ENCODE results near the gene PDC.
"Not testable (repeated sequence)": the region's sequence is repeated elsewhere in the genome, so short reads cannot be mapped to it uniquely, and the experiment has no call there.

The PDC gene

GRCh38 chr1:186465491-186465890 is 4.6 kb upstream of the PDC start:
- DNase-seq = not testable (repeated sequence)

DNA sequence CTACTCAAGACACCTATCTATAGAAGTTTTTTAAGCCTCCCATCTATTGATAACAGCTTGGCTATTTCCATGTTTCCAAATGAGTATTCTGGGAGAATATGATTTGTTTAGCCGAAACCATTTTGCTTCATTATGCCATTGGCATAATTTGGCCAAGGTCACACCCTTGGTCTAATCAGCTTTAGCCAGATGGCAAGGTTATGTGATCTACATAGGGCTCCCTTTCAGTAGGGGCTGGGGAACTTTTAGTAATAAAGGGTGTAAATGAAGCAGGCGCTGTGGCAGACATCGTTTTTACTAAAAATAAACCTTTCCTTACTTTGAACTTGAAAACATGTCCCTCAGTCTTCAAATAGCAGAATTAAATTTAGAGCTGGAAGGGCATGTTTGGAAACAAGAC is 3.0 kb upstream of the PDC start:
- no peak for DNase-seq

DNA sequence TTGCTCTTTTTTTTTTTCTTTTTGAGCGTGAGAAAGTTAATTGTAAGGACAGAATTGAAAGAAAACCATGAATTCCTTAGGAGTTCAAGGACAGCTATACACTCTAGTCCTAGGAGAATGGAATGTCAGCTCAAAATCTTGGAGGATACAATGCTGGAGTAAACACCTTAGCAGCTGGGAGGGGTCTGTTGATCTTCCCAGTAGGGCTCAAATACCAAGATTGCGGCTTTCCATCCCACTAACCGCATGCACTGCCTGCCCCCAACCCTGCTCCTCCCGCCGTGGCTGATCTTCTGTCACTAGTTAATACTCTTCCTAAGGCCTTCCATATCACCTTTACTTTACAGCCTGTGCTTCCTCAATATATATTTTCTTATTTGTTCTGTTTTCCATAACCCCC is 2.6 kb upstream of the PDC start:
- DNase-seq = no peak

GRCh38 chr1:186459161-186459560 is 1.8 kb downstream of the PDC start:
- DNase-seq = not testable (repeated sequence)

- no peak for DNase-seq
Measured at GRCh38 chr1:186456729-186457255, 4.1 kb downstream of the PDC start.

DNA sequence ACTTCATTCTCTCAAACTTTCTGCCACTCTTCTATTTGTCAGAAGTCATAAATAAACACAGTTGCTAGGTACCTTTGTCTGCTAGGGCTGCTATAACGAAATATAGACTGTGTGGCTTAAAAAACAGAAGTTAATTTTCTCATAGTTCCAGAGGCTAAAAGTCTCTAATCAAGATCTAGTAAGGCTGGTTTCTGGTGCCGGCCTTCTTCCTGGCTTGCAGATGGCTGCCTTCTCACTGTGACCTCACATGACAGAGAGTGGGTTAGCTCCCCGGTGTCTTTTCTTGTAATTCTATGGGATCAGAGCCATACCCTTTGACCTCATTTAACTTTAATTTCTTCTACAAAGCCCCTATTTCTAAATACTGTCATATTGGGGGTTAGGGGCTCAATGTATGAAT is 5.9 kb downstream of the PDC start:
- no peak for DNase-seq

- DNase-seq = no peak
Measured at GRCh38 chr1:186446152-186446551, 14.8 kb downstream of the PDC start.

GRCh38 chr1:186443638-186444037 is 17.3 kb downstream of the PDC start:
- DNase-seq = no peak

DNA sequence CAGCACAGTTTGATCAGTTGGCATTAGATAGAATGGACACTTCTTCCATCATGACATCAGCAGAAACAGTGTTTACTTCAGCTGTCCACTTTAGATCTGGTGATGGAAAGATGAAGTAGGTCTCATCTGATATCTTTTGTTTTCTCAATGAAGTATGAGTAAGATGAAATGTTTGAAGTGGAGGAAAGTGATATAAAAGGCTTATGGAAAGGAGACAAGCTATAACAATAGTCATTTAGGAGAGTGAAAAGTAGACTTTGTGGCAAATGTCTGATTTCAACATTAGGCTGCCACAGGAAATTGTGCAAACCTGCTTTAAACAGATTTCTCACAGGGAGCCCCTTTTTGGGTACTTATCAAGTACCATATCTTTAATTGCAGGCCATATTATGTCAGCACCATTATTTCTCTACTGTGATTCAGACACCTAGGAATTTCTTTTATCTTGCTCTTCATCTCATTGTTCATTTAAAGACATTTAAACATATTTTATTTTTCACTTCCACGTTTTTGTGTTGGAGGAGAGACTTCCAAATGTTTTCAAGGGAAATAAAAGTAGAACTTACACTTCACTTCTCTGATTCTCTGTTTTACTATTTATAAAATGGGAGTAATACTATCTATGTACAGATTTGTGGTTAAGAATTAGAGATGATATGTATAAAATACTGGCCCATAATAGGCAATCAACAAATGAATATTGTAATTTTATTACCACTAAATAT is 18.1 kb downstream of the PDC start:
- no peak for DNase-seq

DNA sequence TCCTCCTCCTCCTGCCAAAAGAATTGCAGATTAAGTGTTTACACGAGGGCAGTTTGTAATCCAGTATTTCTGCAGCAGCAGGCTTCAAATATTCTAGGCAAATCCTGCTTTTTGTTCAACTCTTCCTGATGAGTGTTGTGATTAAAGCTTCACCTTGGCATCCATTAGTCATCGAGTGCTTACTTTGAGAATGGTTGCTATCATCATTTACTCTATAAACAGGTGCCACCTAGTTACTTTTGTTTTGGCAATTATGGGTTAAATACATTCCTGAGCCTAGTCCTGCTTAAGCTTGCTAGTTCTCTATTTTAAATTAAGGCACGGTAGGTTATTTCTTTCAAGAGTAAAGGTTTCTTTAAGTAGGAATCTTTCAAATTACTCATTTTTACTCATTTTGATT is 20.3 kb downstream of the PDC start:
- no peak for DNase-seq

DNA sequence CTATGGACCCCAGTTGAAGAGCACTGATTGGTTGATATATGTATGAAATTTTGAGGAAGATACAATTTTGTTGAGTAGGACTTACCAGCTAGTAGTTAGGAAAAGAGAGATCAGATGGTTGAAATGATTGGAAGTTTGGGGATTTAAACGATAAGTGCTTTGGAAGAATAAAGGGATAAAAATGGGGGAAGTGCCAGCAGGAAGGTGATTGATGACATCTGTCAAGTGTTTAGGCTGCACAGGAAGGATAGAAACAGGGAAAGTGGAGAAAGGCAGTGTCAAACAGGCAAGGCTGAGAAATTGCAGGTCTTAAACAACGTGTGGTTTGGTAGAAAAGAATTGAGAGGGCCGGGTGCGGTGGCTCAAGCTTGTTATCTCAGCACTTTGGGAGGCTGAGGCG is 22.3 kb downstream of the PDC start:
- no peak for DNase-seq

- DNase-seq = no peak
Measured at GRCh38 chr1:186435336-186435735, 25.6 kb downstream of the PDC start.

GRCh38 chr1:186429017-186429416 is 31.9 kb downstream of the PDC start:
- DNase-seq = no peak

DNA sequence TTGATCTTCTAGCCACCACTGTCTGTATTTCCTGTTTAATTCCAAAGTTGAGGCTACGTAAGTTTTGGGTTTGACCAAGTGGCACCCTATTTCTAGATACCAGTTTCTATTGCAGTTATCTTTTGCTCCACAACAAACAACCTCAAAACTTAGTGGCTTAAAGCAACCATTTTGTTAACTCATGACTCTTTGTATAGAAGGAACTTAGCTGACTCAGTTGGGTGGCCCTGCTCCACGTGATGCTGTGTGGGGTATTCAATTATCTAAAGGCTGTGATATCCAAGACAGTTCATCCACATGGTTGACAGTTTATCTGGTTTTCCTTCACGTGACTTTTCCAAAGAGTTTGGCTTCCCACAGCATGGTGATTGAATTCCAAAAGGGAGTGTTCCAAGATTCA is 34.8 kb downstream of the PDC start:
- DNase-seq = no peak

DNA sequence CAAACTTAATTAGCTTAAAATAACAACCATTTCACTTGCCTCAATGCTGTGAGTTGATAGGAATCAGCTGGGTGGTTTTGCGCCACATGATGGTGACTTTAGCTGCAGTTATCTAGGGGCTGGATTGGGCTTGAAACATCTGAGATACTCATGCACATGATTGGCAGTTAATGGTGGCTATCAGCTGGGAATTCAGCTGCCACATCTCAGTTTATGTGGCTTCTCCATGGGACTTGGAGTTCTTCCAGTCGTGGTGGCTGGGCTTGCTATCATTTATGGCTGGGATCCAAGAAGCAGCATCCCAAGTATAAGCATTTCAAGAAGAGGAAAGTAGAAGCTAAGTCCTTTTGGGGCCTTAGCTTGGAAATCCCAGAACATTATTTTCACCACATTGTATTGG is 36.4 kb downstream of the PDC start:
- DNase-seq = no peak

DNA sequence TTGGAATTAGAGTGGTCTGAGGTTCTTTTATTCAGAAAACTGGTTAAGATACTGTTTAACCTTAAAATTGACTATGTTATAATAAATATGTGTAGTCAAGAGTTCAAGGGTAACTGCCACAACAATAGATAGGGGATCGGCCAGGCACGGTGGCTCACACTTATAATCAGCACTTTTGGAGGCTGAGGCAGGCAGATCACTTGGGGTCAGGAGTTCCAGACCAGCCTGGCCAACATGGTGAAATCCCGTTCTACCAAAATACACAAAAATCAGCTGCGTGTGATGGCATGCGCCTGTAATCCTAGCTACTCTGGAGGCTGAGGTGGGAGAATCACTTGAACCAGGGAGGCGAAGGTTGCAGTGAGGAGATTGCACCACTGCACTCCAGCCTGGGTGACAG is 39.5 kb downstream of the PDC start:
- DNase-seq = no peak

DNA sequence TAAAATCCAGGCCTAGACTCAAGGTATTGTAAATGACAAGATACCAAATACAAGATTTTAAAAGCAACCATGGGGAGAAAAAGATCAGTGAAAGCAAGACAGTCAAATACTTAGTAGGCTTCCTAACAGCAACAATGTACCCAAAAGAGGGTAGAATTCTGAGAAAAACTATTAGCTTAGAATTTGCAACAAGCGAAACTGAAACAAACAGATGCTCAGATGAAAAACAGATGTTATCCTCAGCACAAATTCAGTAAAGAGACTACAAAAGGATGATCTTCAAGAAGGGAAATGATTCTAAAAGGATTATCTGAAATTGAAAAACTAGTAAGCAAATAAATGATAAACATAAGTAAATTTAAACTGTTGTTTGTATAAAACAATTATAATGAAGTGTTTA is 40.0 kb downstream of the PDC start:
- DNase-seq = no peak

DNA sequence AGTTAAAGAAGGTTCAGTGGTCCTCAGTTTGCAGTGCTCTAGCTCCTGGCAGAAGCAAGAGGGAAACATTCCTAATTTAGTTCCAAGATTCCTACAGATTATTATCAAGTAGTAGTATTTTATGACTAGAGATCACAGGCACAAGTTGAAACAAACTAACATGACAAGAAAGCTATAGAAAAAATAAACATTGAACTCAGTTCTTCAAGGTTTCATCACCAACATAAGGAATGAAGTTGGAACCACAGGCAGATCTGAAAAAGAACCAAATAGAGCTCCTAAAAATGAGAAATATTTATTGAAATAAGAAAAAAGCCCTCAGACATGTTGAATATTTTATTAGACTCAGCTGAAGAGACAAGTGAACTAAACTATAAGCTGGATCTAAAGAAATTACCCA is 40.6 kb downstream of the PDC start:
- DNase-seq = no peak

DNA sequence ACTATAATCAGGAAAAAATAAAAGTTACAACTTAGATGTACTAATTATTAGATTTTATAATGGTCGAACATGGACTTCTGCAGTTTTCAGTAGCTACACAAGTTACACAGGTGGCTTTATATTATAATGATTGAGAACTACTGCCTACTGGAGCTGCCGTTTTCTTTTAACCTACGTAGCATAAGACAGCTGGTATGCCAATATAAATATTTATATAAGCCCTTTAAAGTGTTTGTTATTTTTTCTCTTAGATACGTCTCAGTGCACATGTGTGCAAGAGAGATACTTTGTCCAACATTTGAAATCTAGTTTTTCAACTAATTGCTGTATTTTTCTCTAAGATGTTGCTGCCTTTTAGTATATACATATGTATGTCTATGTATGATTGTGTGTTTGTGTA is 42.4 kb downstream of the PDC start:
- DNase-seq = no peak

- DNase-seq = no peak
Measured at GRCh38 chr1:186413319-186413718, 47.6 kb downstream of the PDC start.

- DNase-seq = no peak
Measured at GRCh38 chr1:186409091-186409490, 51.8 kb downstream of the PDC start.

GRCh38 chr1:186404454-186405051 is 56.4 kb downstream of the PDC start:
- no peak for DNase-seq

- no peak for DNase-seq
Measured at GRCh38 chr1:186403632-186404031, 57.3 kb downstream of the PDC start.

DNA sequence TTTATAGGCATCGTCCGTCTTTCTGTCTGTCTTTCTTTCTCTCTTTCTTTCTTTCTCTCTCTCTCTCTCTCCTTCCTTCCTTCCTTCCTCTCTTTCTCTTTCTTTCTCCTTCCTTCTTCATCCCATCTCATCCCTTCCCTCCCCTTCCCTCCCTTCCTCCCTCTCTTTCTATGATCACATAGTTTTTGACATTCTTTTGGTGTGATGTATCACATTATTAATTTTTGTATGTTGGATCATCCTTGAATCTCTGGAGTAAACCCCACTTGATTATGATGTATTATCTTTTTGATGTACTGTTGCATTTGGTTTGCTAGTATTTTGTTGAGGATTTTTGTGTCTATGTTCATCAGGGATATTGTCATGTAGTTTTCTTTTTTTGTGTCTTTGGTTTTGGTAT is 59.5 kb downstream of the PDC start:
- DNase-seq = not testable (repeated sequence)
